HEK293T (cell line): ENCODE results near the gene GRK6.

Source experiments
- CTCF ChIA-PET: fragments of 350-600 bp; formaldehyde crosslinking; extraction: SDS; loops from one replicate; lab custom pipeline; 2021; ENCODE audit warnings: antibody characterized with exemption, inconsistent platforms; lab: Yijun Ruan, JAX
- POLR2A ChIA-PET: fragments of 350-600 bp; formaldehyde crosslinking; extraction: SDS; loops from one replicate; lab custom pipeline; 2020; ENCODE audit warnings: antibody characterized with exemption, inconsistent platforms; lab: Yijun Ruan, JAX
- DNase-seq: peaks from one replicate; pipeline ENCODE4 v3.0.0; 2012; ENCODE audit warnings: mixed read lengths; ENCODE audit errors: extremely low spot score
- ARNT ChIP-seq: fragments of 450-650 bp; IDR thresholded peaks from 2 replicates; pipeline ENCODE4 v1.6.1; 2017; ENCODE audit warnings: mild to moderate bottlenecking
- BHLHE40 ChIP-seq: fragments of 450-650 bp; IDR thresholded peaks from 2 replicates; pipeline ENCODE4 v1.6.1; 2016; ENCODE audit warnings: mild to moderate bottlenecking, moderate library complexity, borderline replicate concordance
- CTBP1 ChIP-seq: fragments of 450-650 bp; IDR thresholded peaks from 2 replicates; pipeline ENCODE4 v1.6.1; 2016; ENCODE audit warnings: borderline replicate concordance
- ELF4 ChIP-seq: fragments of 450-650 bp; IDR thresholded peaks from 2 replicates; pipeline ENCODE4 v1.6.1; 2017; ENCODE audit warnings: antibody characterized with exemption
- FOXA1 ChIP-seq: fragments of 450-650 bp; IDR thresholded peaks from 2 replicates; pipeline ENCODE4 v1.6.1; 2016; ENCODE audit warnings: mild to moderate bottlenecking
- FOXK2 ChIP-seq: fragments of 450-650 bp; IDR thresholded peaks from 2 replicates; pipeline ENCODE4 v1.6.1; 2016; ENCODE audit warnings: mild to moderate bottlenecking
- FOXM1 ChIP-seq: fragments of 450-650 bp; IDR thresholded peaks from 2 replicates; pipeline ENCODE4 v1.6.1; 2017; ENCODE audit warnings: mild to moderate bottlenecking, borderline replicate concordance
- HDGF ChIP-seq: fragments of 450-650 bp; IDR thresholded peaks from 2 replicates; pipeline ENCODE4 v1.6.1; 2017; ENCODE audit warnings: antibody characterized with exemption, borderline replicate concordance
- L3MBTL2 ChIP-seq: fragments of 450-650 bp; conservative IDR thresholded peaks from 2 replicates; pipeline ENCODE4 v1.6.1; 2016; ENCODE audit warnings: mild to moderate bottlenecking
- LEF1 ChIP-seq: fragments of 450-650 bp; IDR thresholded peaks from 2 replicates; pipeline ENCODE4 v1.6.1; 2017; ENCODE audit warnings: mild to moderate bottlenecking, borderline replicate concordance
- NFRKB ChIP-seq: fragments of 450-650 bp; IDR thresholded peaks from 2 replicates; pipeline ENCODE4 v1.6.1; 2016; ENCODE audit warnings: mild to moderate bottlenecking, moderate library complexity
- SP1 ChIP-seq: fragments of 450-650 bp; IDR thresholded peaks from 2 replicates; pipeline ENCODE4 v1.6.1; 2017
- SUZ12 ChIP-seq: fragments of 450-650 bp; IDR thresholded peaks from 2 replicates; pipeline ENCODE4 v1.6.1; 2016; ENCODE audit warnings: mild to moderate bottlenecking
- TARDBP ChIP-seq: fragments of 450-650 bp; IDR thresholded peaks from 2 replicates; pipeline ENCODE4 v1.6.1; 2016
- ZNF384 ChIP-seq: fragments of 450-650 bp; IDR thresholded peaks from 2 replicates; pipeline ENCODE4 v1.6.1; 2016
- TF ChIP-seq, protein P1 (sequence below): fragments of 450-650 bp; IDR thresholded peaks from 2 replicates; pipeline ENCODE4 v1.6.1; 2016

GRK6 gene

DNA sequence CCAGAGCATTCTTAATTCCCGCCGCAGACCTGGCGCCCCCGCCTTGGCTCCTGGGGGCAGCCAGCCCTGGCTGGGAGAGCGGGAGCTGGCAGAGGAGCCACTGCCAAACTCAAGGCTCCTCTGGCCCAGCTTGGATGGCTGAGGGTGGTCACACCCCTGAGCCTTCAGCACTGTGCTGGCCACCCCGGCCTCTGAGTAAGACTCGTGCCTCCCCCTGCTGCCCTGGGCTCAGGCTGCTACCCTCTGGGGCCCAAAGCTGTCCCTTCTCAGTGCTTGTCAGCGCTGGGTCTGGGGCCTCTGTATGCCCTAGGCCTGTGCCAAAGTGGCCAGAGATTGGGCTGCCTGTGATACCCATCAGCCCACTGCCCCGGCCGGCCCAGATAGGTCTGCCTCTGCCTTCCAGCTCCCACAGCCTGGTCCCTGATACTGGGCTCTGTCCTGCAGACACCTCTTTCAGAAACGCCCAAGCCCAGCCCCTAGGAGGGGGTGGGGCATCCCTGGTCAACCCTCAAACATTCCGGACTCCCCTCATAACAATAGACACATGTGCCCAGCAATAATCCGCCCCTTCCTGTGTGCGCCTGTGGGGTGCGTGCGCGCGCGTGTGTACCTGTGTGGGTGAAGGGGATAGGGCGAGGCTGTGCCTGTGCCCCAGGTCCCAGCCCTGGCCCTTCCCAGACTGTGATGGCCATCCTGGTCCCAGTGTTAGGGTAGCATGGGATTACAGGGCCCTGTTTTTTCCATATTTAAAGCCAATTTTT, 15.8 kb downstream of the GRK6 start:
- POLR2A ChIA-PET = interaction anchor here (0.9 to 7.4 kb wide), 5 partner anchors 12 to 75 kb away, joined by 3 to 69 read pairs (median 3); partner anchors contain the start of gene GRK6
- DNase-seq = no peak
- TF ChIP-seq L3MBTL2 = no peak
- no peak for TF ChIP-seq ELF4
- TF ChIP-seq, protein P1, sequence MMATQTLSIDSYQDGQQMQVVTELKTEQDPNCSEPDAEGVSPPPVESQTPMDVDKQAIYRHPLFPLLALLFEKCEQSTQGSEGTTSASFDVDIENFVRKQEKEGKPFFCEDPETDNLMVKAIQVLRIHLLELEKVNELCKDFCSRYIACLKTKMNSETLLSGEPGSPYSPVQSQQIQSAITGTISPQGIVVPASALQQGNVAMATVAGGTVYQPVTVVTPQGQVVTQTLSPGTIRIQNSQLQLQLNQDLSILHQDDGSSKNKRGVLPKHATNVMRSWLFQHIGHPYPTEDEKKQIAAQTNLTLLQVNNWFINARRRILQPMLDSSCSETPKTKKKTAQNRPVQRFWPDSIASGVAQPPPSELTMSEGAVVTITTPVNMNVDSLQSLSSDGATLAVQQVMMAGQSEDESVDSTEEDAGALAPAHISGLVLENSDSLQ = no peak
- no peak for TF ChIP-seq FOXA1
- no peak for TF ChIP-seq CTBP1
- no peak for TF ChIP-seq FOXM1
- no peak for TF ChIP-seq ARNT
- no peak for TF ChIP-seq SP1
- no peak for TF ChIP-seq ZNF384
- TF ChIP-seq FOXK2 = no peak
- TF ChIP-seq NFRKB = no peak
- CTCF ChIA-PET = interaction anchor here (1.2 kb wide), 1 partner anchor 53 kb away, joined by 5 read pairs; no protein-coding TSS in a partner anchor

DNA sequence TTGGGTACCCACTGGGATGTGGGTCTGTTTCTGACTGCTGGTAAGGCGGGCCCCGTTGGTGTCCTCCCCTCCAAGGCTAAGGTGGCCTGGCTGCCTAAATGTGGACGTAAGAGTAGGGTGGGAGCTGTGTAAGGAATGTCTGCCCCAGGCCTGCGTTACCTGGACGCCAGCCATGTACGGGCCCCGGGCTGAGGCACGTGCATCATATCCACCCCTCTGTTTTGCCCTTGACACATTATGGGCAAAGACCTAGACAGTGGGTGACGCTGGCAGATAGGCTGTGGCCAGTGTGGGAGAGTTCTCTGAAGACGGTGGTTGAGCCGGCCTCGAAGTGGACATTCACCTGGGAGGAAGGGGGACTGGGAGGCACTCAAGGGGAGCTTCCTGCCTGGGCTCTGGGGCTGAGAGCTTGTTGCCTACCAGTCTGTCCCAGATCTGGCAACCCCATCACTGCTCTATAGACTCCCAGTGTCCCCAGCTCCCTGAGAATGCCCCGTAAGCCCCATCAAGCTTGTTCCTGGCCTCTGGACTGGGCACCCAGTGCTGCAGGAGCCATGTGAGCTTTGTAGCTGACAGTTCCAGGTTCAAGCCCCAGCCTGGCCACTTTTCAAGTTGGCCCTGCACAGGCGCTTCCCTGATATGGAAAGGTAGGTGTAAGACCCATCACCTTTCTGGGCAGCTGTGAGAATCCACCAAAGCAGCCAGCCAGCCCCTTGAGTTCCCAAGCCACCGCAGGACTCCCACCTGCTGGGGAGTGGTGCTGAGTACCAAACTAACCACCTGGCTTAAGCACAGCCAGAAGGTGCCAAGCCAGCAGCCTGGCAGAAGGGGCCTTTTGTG, 16.9 kb downstream of the GRK6 start:
- ChIA-PET CTCF (interaction anchor here (1.9 to 2.0 kb wide), 2 partner anchors 11 to 53 kb away, joined by 6 read pairs; no protein-coding TSS in a partner anchor), POLR2A (interaction anchor here (1.0 to 7.4 kb wide), 7 partner anchors 7 to 92 kb away, joined by 3 to 69 read pairs (median 8); partner anchors contain the start of genes GRK6 and LMAN2)
- no peak for DNase-seq
- TF ChIP-seq FOXK2 = no peak

DNA sequence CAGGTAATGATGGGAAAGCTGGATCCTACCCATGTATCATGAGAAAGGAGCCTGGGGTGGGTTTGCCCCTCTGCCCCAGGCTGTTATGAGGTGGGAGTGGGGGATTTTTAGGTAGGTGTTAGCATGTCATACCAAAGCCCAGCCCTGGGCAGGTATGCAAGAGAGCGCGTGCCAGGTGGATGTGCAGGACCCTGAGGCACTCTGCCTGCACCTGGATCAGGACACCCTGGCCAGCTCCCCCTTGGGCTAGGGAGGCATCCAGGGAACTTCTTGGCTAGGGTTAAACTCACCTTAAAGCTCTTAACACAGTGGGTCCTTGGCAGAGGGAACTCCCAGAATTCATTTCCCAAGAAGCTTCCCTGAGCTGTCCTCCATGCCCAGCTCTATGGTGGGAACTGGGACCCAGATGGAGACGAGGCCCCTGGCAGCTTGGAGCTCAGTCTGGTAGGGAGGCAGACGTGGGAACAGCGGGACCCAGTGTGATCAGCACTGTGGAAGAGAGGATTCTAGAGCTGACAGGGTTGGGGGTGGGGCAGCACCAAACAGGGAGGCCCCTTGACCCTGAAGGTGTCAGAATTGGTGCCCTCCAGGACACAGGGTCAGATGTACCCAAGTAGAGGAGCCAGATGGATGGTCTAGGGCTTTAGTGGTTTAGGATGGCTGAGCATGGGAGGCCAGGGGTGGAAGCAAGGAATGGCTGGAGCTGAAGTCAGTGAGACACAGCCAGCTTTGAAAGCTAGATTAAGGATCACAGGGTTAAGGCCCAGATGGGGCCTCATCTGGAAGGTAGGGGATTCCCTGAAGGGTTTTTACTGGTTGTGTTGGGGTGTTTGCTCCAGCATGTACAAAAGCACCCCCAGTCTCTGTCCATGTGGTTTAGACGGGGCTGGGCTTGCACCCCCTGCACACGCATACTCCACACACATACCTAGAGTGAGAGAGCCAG, 17.9 kb downstream of the GRK6 start:
- ChIA-PET POLR2A (interaction anchor here (0.8 to 7.4 kb wide), 8 partner anchors 8 to 93 kb away, joined by 3 to 69 read pairs (median 8); partner anchors contain the start of genes GRK6 and LMAN2), CTCF (interaction anchor here (1.2 to 2.0 kb wide), 3 partner anchors 10 to 54 kb away, joined by 3 to 6 read pairs (median 6); no protein-coding TSS in a partner anchor)
- no peak for DNase-seq
- TF ChIP-seq FOXA1 (no peak), CTBP1 (no peak), FOXK2 (no peak), L3MBTL2 (no peak), SP1 (no peak), NFRKB (no peak), SUZ12 (no peak), ZNF384 (no peak), TARDBP (no peak), HDGF (no peak), ELF4 (no peak; the same call in 1 of the 2 replicates), FOXM1 (no peak), BHLHE40 (no peak), LEF1 (no peak), ARNT (no peak)
- TF ChIP-seq, protein P1 = no peak

DNA sequence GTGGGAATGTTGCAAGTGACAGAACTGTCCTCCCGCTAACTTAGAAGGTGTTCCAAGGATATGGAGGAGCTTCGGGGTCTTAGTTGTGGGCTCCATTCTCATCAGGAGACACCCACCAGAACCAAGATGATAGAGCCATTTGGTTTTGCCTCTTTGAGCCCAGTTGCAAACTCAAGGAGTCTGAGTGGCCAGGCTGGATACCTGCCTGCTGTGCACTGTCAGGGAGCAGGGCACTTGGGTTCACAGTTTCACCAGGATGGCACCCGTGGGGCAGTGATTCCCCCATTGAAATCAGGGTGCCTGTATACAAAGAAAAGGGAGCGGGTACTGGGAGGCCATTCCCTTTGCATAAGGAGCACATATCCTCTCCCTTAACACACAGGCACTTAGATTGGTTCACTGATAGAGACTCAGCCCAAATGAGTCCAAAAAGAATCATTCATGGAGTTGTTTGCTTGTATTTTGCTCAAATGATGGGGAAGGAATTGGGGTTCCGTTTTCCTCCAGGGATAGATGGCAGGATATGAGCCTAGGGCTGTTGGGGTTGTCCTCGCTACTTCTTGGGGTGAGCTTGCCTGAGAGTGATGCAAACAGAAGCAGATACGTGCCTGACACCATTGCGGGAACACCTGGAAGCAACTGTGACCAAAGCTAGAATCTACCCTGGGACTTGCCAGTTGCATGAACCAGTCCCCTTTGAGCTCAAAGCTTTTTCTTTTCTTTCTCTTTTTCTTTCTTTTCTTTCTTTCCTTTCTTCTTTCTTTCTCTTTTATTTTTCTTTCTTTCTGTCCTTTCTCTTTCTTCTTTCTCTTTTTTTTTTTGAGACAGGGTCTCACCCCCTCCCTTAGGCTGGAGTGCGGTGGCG, 18.8 kb downstream of the GRK6 start:
- POLR2A ChIA-PET = interaction anchor here (0.8 to 7.4 kb wide), 8 partner anchors 9 to 75 kb away, joined by 3 to 69 read pairs (median 6); partner anchors contain the start of gene GRK6
- no peak for DNase-seq
- CTCF ChIA-PET = interaction anchor here (0.6 to 4.9 kb wide), 7 partner anchors 9 to 74 kb away, joined by 3 to 30 read pairs (median 6); no protein-coding TSS in a partner anchor
- TF ChIP-seq FOXA1 (no peak), CTBP1 (no peak), LEF1 (no peak), TARDBP (no peak)

DNA sequence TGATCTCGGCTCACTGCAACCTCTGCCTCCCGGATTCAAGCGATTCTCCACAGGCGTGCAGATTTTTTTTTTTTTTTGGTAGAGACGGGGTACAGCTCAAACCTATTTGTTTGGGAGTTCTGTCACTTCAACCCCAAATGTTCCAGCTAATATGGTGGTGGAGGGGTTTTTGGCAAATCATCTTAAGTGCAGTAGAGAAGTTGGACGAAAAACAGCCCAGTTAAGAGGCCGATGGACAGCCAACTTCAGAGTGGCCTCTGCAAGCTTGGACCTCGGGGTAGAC, 19.4 kb downstream of the GRK6 start:
- ChIA-PET POLR2A (interaction anchor here (1.1 to 7.4 kb wide), 8 partner anchors 8 to 75 kb away, joined by 3 to 69 read pairs (median 6); partner anchors contain the start of gene GRK6), CTCF (interaction anchor here (0.6 to 4.9 kb wide), 5 partner anchors 8 to 75 kb away, joined by 3 to 30 read pairs (median 5); no protein-coding TSS in a partner anchor)
- DNase-seq = no peak
- TF ChIP-seq ARNT (no peak), FOXA1 (no peak), LEF1 (no peak), ZNF384 (no peak), L3MBTL2 (no peak), TARDBP (no peak), NFRKB (no peak), SUZ12 (no peak), BHLHE40 (no peak), FOXM1 (no peak), HDGF (no peak), SP1 (no peak), CTBP1 (no peak)
